Measurements from ENCODE around the gene MON1A. TPM values are rescaled to one million over a fixed set of nuclear protein-coding genes. Genes with fewer than 3 reads are reported as not detected.

Gene MON1A
- total RNA-seq, 1 donor from 2014 or later: 12.4 TPM

DNA sequence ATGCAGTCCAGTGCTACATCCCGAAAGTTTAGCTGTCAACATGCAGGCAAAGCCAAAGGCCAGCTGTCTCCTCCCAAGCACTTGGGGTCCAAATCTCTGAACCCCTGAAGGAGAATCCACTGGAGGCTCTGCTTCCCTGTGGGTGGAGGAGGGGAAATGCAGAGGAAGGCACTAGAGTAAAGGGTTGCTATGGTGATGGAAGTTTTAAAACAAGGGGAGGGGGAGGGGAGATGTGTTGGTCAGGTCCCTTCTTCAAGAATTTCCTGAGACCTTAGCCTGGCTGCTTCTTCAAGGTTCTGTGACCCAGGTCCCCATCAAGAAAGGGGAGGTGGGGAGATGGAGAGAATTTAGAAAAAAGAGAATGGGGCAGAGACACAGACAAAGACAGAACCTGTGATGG, 62.2 kb downstream of the MON1A start:
- Histone ChIP-seq H3K36me3 (ENCODE audit: insufficient read depth, low read length) (no peaks in the 10 kb centered on the region), H4K20me1 (ENCODE audit: insufficient read depth, low read length) (no peaks in the 10 kb centered on the region), H3K4me2 (ENCODE audit: low read length) (no peak overlapping the region), H3K27me3 (ENCODE audit: insufficient read depth, low read length) (peaks cover 32% of the 10 kb centered on the region), H3K9ac (ENCODE audit: low read length) (no peak overlapping the region), H3K27ac (ENCODE audit: low read depth, low read length) (no peak overlapping the region), H3K9me3 (ENCODE audit: insufficient read depth, low read depth, low read length) (no peaks in the 10 kb centered on the region), H3K4me1 (ENCODE audit: insufficient read depth, low read length) (no peaks in the 10 kb centered on the region), H2AFZ (ENCODE audit: low read depth, low read length) (no peak overlapping the region), H3K4me3 (ENCODE audit: insufficient read depth, low read depth, low read length) (no peak overlapping the region), H3K79me2 (ENCODE audit: insufficient read depth, low read length) (no peaks in the 10 kb centered on the region)
- Mint-ChIP-seq H3K27ac (ENCODE audit: unreplicated experiment) (peak overlapping the region; percentile 24), H3K27me3 (ENCODE audit: low read depth, unreplicated experiment) (peaks cover 59% of the 10 kb centered on the region), H3K36me3 (ENCODE audit: low read depth, unreplicated experiment) (no peaks in the 10 kb centered on the region), H3K4me1 (ENCODE audit: low read depth, unreplicated experiment) (no peaks in the 10 kb centered on the region), H3K9me3 (ENCODE audit: unreplicated experiment) (no peaks in the 10 kb centered on the region), H3K4me3 (ENCODE audit: unreplicated experiment) (no peak overlapping the region)
- DNase-seq (ENCODE audit: low read depth) (no peak), FAIRE-seq (no peak)
- TF ChIP-seq EZH2 (IDR thresholded peaks at IDR 0.05; ENCODE audit: insufficient read depth, low read length): no peak
- TF ChIP-seq, protein P1, sequence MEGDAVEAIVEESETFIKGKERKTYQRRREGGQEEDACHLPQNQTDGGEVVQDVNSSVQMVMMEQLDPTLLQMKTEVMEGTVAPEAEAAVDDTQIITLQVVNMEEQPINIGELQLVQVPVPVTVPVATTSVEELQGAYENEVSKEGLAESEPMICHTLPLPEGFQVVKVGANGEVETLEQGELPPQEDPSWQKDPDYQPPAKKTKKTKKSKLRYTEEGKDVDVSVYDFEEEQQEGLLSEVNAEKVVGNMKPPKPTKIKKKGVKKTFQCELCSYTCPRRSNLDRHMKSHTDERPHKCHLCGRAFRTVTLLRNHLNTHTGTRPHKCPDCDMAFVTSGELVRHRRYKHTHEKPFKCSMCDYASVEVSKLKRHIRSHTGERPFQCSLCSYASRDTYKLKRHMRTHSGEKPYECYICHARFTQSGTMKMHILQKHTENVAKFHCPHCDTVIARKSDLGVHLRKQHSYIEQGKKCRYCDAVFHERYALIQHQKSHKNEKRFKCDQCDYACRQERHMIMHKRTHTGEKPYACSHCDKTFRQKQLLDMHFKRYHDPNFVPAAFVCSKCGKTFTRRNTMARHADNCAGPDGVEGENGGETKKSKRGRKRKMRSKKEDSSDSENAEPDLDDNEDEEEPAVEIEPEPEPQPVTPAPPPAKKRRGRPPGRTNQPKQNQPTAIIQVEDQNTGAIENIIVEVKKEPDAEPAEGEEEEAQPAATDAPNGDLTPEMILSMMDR (IDR thresholded peaks at IDR 0.05; ENCODE audit: insufficient read depth, low read depth, low read length): no peak

DNA sequence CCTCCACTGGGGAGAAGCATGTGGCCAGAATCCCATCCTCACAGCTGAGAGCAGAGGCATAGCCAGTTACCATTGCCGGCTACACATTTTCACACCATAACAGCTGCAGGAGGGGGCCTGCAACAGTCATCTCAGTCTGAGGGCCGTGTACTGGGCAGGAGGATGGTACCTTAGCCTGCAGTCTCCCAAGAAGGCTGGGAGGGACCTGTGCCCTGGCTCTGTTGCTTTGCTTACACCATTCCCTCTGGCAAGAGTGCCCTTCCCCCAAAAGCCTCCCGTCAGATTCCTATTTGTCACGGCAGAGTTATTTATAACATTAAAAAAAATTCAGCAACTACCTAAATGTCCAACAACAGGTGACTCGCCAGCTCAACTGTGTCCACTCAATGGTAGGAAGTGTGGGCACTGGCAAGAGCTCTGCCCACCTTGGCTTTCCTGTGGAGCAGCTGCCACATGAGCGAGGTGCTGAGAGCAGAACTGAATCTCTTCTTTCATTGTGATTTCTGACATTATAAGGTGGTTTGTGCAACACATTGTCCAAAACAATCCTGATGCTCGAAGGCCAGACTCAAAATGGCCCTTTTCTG, 64.3 kb downstream of the MON1A start:
- Mint-ChIP-seq H3K4me3 (ENCODE audit: unreplicated experiment) (no peak overlapping the region), H3K4me1 (ENCODE audit: low read depth, unreplicated experiment) (no peaks in the 10 kb centered on the region), H3K27ac (ENCODE audit: unreplicated experiment) (no peak overlapping the region), H3K27me3 (ENCODE audit: low read depth, unreplicated experiment) (peaks cover 52% of the 10 kb centered on the region), H3K36me3 (ENCODE audit: low read depth, unreplicated experiment) (no peaks in the 10 kb centered on the region), H3K9me3 (ENCODE audit: unreplicated experiment) (no peaks in the 10 kb centered on the region)
- no peak overlapping the region for H3K27ac ChIP-seq (ENCODE audit: low read depth, low read length)
- H3K9me3 ChIP-seq (ENCODE audit: insufficient read depth, low read depth, low read length): no peaks in the 10 kb centered on the region
- TF ChIP-seq EZH2 (IDR thresholded peaks at IDR 0.05; ENCODE audit: insufficient read depth, low read length): no peak
- TF ChIP-seq, protein P1 (IDR thresholded peaks at IDR 0.05; ENCODE audit: insufficient read depth, low read depth, low read length): no peak
- FAIRE-seq (no peak), DNase-seq (ENCODE audit: low read depth) (no peak)
- H3K36me3 ChIP-seq (ENCODE audit: insufficient read depth, low read length): no peaks in the 10 kb centered on the region
- H3K9ac ChIP-seq (ENCODE audit: low read length): no peak overlapping the region
- H2AFZ ChIP-seq (ENCODE audit: low read depth, low read length): no peak overlapping the region
- H3K27me3 ChIP-seq (ENCODE audit: insufficient read depth, low read length): peaks cover 31% of the 10 kb centered on the region
- no peak overlapping the region for H3K4me3 ChIP-seq (ENCODE audit: insufficient read depth, low read depth, low read length)
- no peak overlapping the region for H3K4me2 ChIP-seq (ENCODE audit: low read length)
- H3K4me1 ChIP-seq (ENCODE audit: insufficient read depth, low read length): no peaks in the 10 kb centered on the region
- no peaks in the 10 kb centered on the region for H3K79me2 ChIP-seq (ENCODE audit: insufficient read depth, low read length)
- H4K20me1 ChIP-seq (ENCODE audit: insufficient read depth, low read length): no peaks in the 10 kb centered on the region

DNA sequence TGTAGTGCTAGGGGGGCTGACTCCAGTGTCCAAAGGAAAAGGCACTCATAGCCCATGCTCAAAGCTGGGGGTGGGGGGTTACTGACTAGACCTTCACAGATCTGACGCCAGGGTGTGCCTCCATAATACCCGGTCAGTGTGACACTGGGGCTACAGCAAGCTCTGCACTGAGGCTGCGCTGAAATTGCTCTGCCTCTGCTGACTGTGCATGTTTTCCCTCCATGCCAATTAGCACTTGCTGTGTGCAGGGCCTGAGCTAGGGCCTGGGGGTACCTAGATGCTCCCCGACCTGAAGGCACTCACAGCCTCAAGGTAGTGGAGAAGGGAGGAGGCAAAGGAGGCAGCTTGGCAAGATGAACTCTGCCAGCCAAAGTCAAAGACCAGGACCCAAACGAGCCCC, 65.1 kb downstream of the MON1A start:
- H3K79me2 ChIP-seq (ENCODE audit: insufficient read depth, low read length): no peaks in the 10 kb centered on the region
- no peaks in the 10 kb centered on the region for H3K36me3 ChIP-seq (ENCODE audit: insufficient read depth, low read length)
- Mint-ChIP-seq H3K27me3 (ENCODE audit: low read depth, unreplicated experiment) (peaks cover 48% of the 10 kb centered on the region), H3K4me1 (ENCODE audit: low read depth, unreplicated experiment) (no peaks in the 10 kb centered on the region), H3K36me3 (ENCODE audit: low read depth, unreplicated experiment) (no peaks in the 10 kb centered on the region), H3K27ac (ENCODE audit: unreplicated experiment) (no peak overlapping the region), H3K9me3 (ENCODE audit: unreplicated experiment) (no peaks in the 10 kb centered on the region), H3K4me3 (ENCODE audit: unreplicated experiment) (no peak overlapping the region)
- H3K4me3 ChIP-seq (ENCODE audit: insufficient read depth, low read depth, low read length): no peak overlapping the region
- H2AFZ ChIP-seq (ENCODE audit: low read depth, low read length): no peak overlapping the region
- FAIRE-seq (no peak), DNase-seq (ENCODE audit: low read depth) (no peak)
- H4K20me1 ChIP-seq (ENCODE audit: insufficient read depth, low read length): no peaks in the 10 kb centered on the region
- no peak overlapping the region for H3K27ac ChIP-seq (ENCODE audit: low read depth, low read length)
- H3K9me3 ChIP-seq (ENCODE audit: insufficient read depth, low read depth, low read length): no peaks in the 10 kb centered on the region
- peaks cover 27% of the 10 kb centered on the region for H3K27me3 ChIP-seq (ENCODE audit: insufficient read depth, low read length)
- no peaks in the 10 kb centered on the region for H3K4me1 ChIP-seq (ENCODE audit: insufficient read depth, low read length)
- TF ChIP-seq, protein P1 (IDR thresholded peaks at IDR 0.05; ENCODE audit: insufficient read depth, low read depth, low read length): no peak
- TF ChIP-seq EZH2 (IDR thresholded peaks at IDR 0.05; ENCODE audit: insufficient read depth, low read length): no peak
- no peak overlapping the region for H3K9ac ChIP-seq (ENCODE audit: low read length)
- no peak overlapping the region for H3K4me2 ChIP-seq (ENCODE audit: low read length)
